Measurements from ENCODE around the gene ALDH1A2.

ALDH1A2 gene

DNA sequence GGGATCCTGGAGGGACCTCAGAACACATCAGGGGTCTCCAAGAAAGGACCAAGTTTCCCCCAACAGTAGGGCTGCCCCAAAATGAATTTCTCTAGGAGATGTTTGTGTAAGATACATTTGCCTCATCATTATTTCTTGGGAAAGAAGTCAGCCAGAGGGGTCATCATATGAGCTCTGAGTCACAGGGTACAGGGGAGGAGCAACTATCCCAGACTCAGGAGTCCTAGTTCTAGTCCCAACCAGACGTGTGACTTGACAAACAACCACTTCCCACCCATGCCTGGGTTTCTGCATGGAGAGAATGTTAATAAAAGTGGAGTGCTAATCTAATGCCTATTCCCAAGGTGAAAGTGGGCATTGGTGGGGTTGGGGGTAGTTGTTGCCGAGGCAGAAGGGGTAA lies 144.1 kb downstream of the ALDH1A2 start (continued):
- TF ChIP-seq, protein P1, sequence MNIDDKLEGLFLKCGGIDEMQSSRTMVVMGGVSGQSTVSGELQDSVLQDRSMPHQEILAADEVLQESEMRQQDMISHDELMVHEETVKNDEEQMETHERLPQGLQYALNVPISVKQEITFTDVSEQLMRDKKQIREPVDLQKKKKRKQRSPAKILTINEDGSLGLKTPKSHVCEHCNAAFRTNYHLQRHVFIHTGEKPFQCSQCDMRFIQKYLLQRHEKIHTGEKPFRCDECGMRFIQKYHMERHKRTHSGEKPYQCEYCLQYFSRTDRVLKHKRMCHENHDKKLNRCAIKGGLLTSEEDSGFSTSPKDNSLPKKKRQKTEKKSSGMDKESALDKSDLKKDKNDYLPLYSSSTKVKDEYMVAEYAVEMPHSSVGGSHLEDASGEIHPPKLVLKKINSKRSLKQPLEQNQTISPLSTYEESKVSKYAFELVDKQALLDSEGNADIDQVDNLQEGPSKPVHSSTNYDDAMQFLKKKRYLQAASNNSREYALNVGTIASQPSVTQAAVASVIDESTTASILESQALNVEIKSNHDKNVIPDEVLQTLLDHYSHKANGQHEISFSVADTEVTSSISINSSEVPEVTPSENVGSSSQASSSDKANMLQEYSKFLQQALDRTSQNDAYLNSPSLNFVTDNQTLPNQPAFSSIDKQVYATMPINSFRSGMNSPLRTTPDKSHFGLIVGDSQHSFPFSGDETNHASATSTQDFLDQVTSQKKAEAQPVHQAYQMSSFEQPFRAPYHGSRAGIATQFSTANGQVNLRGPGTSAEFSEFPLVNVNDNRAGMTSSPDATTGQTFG (tag by site-specific recombination; IDR thresholded peaks at IDR 0.05; ENCODE audit: borderline replicate concordance), result no peak
- TF ChIP-seq, protein P2, sequence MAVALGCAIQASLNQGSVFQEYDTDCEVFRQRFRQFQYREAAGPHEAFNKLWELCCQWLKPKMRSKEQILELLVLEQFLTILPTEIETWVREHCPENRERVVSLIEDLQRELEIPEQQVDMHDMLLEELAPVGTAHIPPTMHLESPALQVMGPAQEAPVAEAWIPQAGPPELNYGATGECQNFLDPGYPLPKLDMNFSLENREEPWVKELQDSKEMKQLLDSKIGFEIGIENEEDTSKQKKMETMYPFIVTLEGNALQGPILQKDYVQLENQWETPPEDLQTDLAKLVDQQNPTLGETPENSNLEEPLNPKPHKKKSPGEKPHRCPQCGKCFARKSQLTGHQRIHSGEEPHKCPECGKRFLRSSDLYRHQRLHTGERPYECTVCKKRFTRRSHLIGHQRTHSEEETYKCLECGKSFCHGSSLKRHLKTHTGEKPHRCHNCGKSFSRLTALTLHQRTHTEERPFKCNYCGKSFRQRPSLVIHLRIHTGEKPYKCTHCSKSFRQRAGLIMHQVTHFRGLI (tag by site-specific recombination; IDR thresholded peaks at IDR 0.05), result no peak
- TF ChIP-seq, protein P3, sequence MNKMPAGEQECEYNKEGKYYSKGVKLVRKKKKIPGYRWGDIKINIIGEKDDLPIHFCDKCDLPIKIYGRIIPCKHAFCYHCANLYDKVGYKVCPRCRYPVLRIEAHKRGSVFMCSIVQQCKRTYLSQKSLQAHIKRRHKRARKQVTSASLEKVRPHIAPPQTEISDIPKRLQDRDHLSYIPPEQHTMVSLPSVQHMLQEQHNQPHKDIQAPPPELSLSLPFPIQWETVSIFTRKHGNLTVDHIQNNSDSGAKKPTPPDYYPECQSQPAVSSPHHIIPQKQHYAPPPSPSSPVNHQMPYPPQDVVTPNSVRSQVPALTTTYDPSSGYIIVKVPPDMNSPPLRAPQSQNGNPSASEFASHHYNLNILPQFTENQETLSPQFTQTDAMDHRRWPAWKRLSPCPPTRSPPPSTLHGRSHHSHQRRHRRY (tag by site-specific recombination; IDR thresholded peaks at IDR 0.05), result no peak
- TF ChIP-seq, protein P4, sequence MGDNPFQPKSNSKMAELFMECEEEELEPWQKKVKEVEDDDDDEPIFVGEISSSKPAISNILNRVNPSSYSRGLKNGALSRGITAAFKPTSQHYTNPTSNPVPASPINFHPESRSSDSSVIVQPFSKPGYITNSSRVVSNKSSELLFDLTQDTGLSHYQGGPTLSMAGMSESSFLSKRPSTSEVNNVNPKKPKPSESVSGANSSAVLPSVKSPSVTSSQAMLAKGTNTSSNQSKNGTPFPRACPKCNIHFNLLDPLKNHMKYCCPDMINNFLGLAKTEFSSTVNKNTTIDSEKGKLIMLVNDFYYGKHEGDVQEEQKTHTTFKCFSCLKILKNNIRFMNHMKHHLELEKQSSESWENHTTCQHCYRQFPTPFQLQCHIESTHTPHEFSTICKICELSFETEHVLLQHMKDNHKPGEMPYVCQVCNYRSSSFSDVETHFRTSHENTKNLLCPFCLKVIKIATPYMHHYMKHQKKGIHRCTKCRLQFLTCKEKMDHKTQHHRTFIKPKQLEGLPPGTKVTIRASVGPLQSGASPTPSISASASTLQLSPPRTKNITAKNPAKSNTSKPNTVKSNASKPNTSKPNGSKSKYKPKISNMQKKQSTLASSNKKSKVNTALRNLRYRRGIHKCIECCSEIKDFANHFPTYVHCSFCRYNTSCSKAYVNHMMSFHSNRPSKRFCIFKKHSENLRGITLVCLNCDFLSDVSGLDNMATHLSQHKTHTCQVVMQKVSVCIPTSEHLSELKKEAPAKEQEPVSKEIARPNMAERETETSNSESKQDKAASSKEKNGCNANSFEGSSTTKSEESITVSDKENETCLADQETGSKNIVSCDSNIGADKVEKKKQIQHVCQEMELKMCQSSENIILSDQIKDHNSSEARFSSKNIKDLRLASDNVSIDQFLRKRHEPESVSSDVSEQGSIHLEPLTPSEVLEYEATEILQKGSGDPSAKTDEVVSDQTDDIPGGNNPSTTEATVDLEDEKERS (tag by site-specific recombination; IDR thresholded peaks at IDR 0.05), result no peak
- no peak for TF ChIP-seq ZNF701 (tag by site-specific recombination; IDR thresholded peaks at IDR 0.05)
- no peak for TF ChIP-seq ZNF777 (tag by site-specific recombination; IDR thresholded peaks at IDR 0.05; ENCODE audit: borderline replicate concordance)
- no peak for TF ChIP-seq ZNF670 (tag by site-specific recombination; IDR thresholded peaks at IDR 0.05; ENCODE audit: low read depth)
- no peak for TF ChIP-seq ZNF768 (tag by site-specific recombination; IDR thresholded peaks at IDR 0.05)

DNA sequence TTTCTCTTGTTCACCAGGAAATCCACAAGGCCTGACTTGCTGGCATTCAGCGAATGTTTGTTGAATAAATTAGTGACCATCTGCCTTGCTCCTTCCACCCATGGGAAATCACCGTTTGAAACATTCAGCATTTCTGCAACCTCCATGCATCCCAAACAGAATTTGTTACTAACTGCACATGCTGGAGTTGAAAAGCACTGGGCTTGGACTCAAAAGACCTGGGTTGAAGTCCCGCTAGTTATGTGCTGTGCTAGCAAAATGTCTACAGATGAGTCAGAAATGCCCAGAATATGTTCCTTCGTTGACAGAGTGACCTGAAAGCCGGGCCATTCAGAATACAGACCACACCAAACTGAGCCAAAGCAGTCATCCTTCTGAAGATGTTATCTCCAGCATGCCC lies 144.6 kb downstream of the ALDH1A2 start:
- ChIA-PET CTCF (interaction anchor here (0.6 kb wide), 1 partner anchor 26 kb away, joined by 3 read pairs; no protein-coding TSS in a partner anchor), POLR2A (no interaction called here)
- Histone ChIP-seq H3K4me3 (ENCODE audit: low read depth, low read length) (no peak overlapping the region), H3K36me3 (ENCODE audit: control insufficient read depth in 2 of 2, insufficient read depth in 1 of 2, low read length in 2 of 2) (no peaks in the 10 kb centered on the region), H3K27ac (ENCODE audit: extremely low read depth, low read depth, low read length) (no peak overlapping the region), H3K9me3 (ENCODE audit: control insufficient read depth, insufficient read depth, low read depth, low read length) (no peaks in the 10 kb centered on the region), H3K4me1 (ENCODE audit: control insufficient read depth, insufficient read depth, low read length) (no peaks in the 10 kb centered on the region)
- no peak for TF ChIP-seq ZNF623 (tag by site-specific recombination; IDR thresholded peaks at IDR 0.05)
- TF ChIP-seq YY2 (tag by site-specific recombination; IDR thresholded peaks at IDR 0.05), result no peak
- TF ChIP-seq, protein P5, sequence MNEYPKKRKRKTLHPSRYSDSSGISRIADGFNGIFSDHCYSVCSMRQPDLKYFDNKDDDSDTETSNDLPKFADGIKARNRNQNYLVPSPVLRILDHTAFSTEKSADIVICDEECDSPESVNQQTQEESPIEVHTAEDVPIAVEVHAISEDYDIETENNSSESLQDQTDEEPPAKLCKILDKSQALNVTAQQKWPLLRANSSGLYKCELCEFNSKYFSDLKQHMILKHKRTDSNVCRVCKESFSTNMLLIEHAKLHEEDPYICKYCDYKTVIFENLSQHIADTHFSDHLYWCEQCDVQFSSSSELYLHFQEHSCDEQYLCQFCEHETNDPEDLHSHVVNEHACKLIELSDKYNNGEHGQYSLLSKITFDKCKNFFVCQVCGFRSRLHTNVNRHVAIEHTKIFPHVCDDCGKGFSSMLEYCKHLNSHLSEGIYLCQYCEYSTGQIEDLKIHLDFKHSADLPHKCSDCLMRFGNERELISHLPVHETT (tag by site-specific recombination; IDR thresholded peaks at IDR 0.05), result no peak
- TF ChIP-seq, protein P6, sequence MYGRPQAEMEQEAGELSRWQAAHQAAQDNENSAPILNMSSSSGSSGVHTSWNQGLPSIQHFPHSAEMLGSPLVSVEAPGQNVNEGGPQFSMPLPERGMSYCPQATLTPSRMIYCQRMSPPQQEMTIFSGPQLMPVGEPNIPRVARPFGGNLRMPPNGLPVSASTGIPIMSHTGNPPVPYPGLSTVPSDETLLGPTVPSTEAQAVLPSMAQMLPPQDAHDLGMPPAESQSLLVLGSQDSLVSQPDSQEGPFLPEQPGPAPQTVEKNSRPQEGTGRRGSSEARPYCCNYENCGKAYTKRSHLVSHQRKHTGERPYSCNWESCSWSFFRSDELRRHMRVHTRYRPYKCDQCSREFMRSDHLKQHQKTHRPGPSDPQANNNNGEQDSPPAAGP (tag by site-specific recombination; IDR thresholded peaks at IDR 0.05), result no peak
- TF ChIP-seq, protein P7, sequence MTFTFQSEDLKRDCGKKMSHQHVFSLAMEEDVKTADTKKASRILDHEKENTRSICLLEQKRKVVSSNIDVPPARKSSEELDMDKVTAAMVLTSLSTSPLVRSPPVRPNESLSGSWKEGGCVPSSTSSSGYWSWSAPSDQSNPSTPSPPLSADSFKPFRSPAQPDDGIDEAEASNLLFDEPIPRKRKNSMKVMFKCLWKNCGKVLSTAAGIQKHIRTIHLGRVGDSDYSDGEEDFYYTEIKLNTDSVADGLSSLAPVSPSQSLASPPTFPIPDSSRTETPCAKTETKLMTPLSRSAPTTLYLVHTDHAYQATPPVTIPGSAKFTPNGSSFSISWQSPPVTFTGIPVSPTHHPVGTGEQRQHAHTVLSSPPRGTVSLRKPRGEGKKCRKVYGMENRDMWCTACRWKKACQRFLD (tag by site-specific recombination; IDR thresholded peaks at IDR 0.05), result no peak
- TF ChIP-seq ZNF600 (tag by site-specific recombination; IDR thresholded peaks at IDR 0.05), result no peak
- TF ChIP-seq KLF16 (tag by site-specific recombination; IDR thresholded peaks at IDR 0.05), result no peak
- TF ChIP-seq, protein P8, sequence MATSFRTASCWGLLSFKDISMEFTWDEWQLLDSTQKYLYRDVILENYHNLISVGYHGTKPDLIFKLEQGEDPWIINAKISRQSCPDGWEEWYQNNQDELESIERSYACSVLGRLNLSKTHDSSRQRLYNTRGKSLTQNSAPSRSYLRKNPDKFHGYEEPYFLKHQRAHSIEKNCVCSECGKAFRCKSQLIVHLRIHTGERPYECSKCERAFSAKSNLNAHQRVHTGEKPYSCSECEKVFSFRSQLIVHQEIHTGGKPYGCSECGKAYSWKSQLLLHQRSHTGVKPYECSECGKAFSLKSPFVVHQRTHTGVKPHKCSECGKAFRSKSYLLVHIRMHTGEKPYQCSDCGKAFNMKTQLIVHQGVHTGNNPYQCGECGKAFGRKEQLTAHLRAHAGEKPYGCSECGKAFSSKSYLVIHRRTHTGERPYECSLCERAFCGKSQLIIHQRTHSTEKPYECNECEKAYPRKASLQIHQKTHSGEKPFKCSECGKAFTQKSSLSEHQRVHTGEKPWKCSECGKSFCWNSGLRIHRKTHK (tag by site-specific recombination; IDR thresholded peaks at IDR 0.05), result no peak
- TF ChIP-seq WT1 (tag by site-specific recombination; IDR thresholded peaks at IDR 0.05), result no peak
- no peak for TF ChIP-seq ZNF555 (tag by site-specific recombination; conservative IDR thresholded peaks at IDR 0.05)
- no peak for TF ChIP-seq ZNF239 (tag by site-specific recombination; IDR thresholded peaks at IDR 0.05)
- TF ChIP-seq, protein P9, sequence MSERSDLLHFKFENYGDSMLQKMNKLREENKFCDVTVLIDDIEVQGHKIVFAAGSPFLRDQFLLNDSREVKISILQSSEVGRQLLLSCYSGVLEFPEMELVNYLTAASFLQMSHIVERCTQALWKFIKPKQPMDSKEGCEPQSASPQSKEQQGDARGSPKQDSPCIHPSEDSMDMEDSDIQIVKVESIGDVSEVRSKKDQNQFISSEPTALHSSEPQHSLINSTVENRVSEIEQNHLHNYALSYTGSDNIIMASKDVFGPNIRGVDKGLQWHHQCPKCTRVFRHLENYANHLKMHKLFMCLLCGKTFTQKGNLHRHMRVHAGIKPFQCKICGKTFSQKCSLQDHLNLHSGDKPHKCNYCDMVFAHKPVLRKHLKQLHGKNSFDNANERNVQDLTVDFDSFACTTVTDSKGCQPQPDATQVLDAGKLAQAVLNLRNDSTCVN (tag by site-specific recombination; optimal IDR thresholded peaks at IDR 0.05), result no peak
- TF ChIP-seq ZNF324 (tag by site-specific recombination; IDR thresholded peaks at IDR 0.05), result no peak
- no peak for TF ChIP-seq ZNF510 (tag by site-specific recombination; IDR thresholded peaks at IDR 0.05; ENCODE audit: insufficient replicate concordance)
